BLaER1 (cell line): ENCODE data around the gene C7orf33.
A peak's percentile ranks its signal among the peaks of the same experiment; 100 is the strongest.

Experiments used
- H3K27ac ChIP-seq: shearing (Covaris generic); formaldehyde crosslinking; 2 replicates; pipeline ENCODE4 v1.8.1; 2022
- H3K27me3 ChIP-seq: shearing (Covaris generic); formaldehyde crosslinking; 2 replicates; pipeline ENCODE4 v1.8.1; 2022
- H3K36me3 ChIP-seq: shearing (Covaris generic); formaldehyde crosslinking; 2 replicates; pipeline ENCODE4 v1.8.1; 2022
- H3K4me1 ChIP-seq: shearing (Covaris generic); formaldehyde crosslinking; 2 replicates; pipeline ENCODE4 v1.8.1; 2022
- H3K4me2 ChIP-seq: shearing (Covaris generic); formaldehyde crosslinking; 2 replicates; pipeline ENCODE4 v1.8.1; 2022
- H3K4me3 ChIP-seq: shearing (Covaris generic); formaldehyde crosslinking; 2 replicates; pipeline ENCODE4 v1.8.1; 2022
- H3K9ac ChIP-seq: shearing (Covaris generic); formaldehyde crosslinking; 2 replicates; pipeline ENCODE4 v1.8.1; 2022
- H3K9me3 ChIP-seq: shearing (Covaris generic); formaldehyde crosslinking; 2 replicates; pipeline ENCODE4 v1.8.1; 2022
- H4K20me1 ChIP-seq: shearing (Covaris generic); formaldehyde crosslinking; 2 replicates; pipeline ENCODE4 v1.8.1; 2022
- Cebpa-rat ChIP-seq: shearing (Covaris generic); IDR thresholded peaks from 2 replicates; pipeline ENCODE4 v1.8.1; 2022

C7orf33 gene

GRCh38 chr7:148598351-148598750 lies 7.8 kb downstream of the C7orf33 start:
- no peak overlapping the region for H3K9ac ChIP-seq

DNA sequence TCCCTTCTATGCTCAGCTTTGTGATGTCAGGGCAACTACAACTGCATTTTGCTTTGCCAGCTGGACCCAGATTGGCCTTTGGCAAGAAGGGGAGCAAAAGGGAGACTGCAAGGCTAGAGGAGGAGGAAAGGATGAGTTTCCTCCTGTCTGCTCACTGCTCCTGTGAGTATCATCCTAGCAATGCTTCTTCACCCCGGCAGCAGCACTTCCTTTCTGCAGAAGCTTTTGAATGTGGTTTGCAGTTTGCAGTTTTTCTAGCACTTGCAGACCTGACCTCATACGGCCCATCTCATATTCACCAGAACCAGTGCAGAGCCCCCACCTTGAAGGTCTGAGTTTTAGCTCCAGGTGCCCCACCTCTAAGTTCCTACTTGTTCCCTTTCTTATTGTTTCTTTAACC lies 14.8 kb downstream of the C7orf33 start:
- TF ChIP-seq Cebpa-rat = no peak
- Histone ChIP-seq H3K27me3 (no peaks in the 10 kb centered on the region), H3K4me1 (no peaks in the 10 kb centered on the region), H3K4me2 (no peak overlapping the region), H3K9ac (no peak overlapping the region), H4K20me1 (no peaks in the 10 kb centered on the region), H3K36me3 (no peaks in the 10 kb centered on the region), H3K9me3 (no peaks in the 10 kb centered on the region), H3K27ac (no peak overlapping the region), H3K4me3 (no peak overlapping the region)

More at GRCh38 chr7:148598351-148598750, 7.8 kb downstream of the C7orf33 start:
- H4K20me1 ChIP-seq = no peaks in the 10 kb centered on the region
- no peaks in the 10 kb centered on the region for H3K36me3 ChIP-seq
- no peak overlapping the region for H3K4me2 ChIP-seq
- H3K9me3 ChIP-seq = peaks cover 32% of the 10 kb centered on the region
- H3K4me3 ChIP-seq = no peak overlapping the region
- no peaks in the 10 kb centered on the region for H3K4me1 ChIP-seq
- no peak for TF ChIP-seq Cebpa-rat
- H3K27me3 ChIP-seq = no peaks in the 10 kb centered on the region
- H3K27ac ChIP-seq = no peak overlapping the region

GRCh38 chr7:148607151-148607661 lies 16.6 kb downstream of the C7orf33 start:
- H3K9me3 ChIP-seq = no peaks in the 10 kb centered on the region
- H3K4me2 ChIP-seq = no peak overlapping the region
- no peaks in the 10 kb centered on the region for H3K36me3 ChIP-seq
- H3K4me3 ChIP-seq = no peak overlapping the region
- H3K9ac ChIP-seq = no peak overlapping the region
- no peak overlapping the region for H3K27ac ChIP-seq
- no peak for TF ChIP-seq Cebpa-rat
- H3K4me1 ChIP-seq = no peaks in the 10 kb centered on the region
- no peaks in the 10 kb centered on the region for H4K20me1 ChIP-seq
- no peaks in the 10 kb centered on the region for H3K27me3 ChIP-seq

GRCh38 chr7:148609045-148609725 lies 18.6 kb downstream of the C7orf33 start:
- no peak overlapping the region for H3K4me3 ChIP-seq
- no peak overlapping the region for H3K4me2 ChIP-seq
- no peak for TF ChIP-seq Cebpa-rat
- no peaks in the 10 kb centered on the region for H4K20me1 ChIP-seq
- H3K27me3 ChIP-seq = no peaks in the 10 kb centered on the region
- no peaks in the 10 kb centered on the region for H3K36me3 ChIP-seq
- no peak overlapping the region for H3K9ac ChIP-seq
- no peaks in the 10 kb centered on the region for H3K4me1 ChIP-seq
- no peaks in the 10 kb centered on the region for H3K9me3 ChIP-seq
- H3K27ac ChIP-seq = no peak overlapping the region

GRCh38 chr7:148611692-148612091 lies 21.1 kb downstream of the C7orf33 start:
- Histone ChIP-seq H3K4me2 (no peak overlapping the region), H3K27me3 (no peaks in the 10 kb centered on the region), H3K4me1 (no peaks in the 10 kb centered on the region), H3K9me3 (peaks cover 7% of the 10 kb centered on the region), H3K4me3 (no peak overlapping the region), H3K27ac (no peak overlapping the region), H3K9ac (no peak overlapping the region), H3K36me3 (no peaks in the 10 kb centered on the region), H4K20me1 (no peaks in the 10 kb centered on the region)
- TF ChIP-seq Cebpa-rat = no peak

- no peaks in the 10 kb centered on the region for H3K4me1 ChIP-seq
- TF ChIP-seq Cebpa-rat = no peak
- H3K9me3 ChIP-seq = peaks cover 31% of the 10 kb centered on the region
- H3K9ac ChIP-seq = no peak overlapping the region
- no peak overlapping the region for H3K4me2 ChIP-seq
- no peaks in the 10 kb centered on the region for H3K36me3 ChIP-seq
- no peaks in the 10 kb centered on the region for H4K20me1 ChIP-seq
- H3K27ac ChIP-seq = no peak overlapping the region
- H3K27me3 ChIP-seq = no peaks in the 10 kb centered on the region
- H3K4me3 ChIP-seq = no peak overlapping the region
Measured at GRCh38 chr7:148615085-148615730, 24.6 kb downstream of the C7orf33 start.

GRCh38 chr7:148620749-148621359 lies 30.3 kb downstream of the C7orf33 start:
- Histone ChIP-seq H3K4me2 (no peak overlapping the region), H3K36me3 (no peaks in the 10 kb centered on the region), H4K20me1 (no peaks in the 10 kb centered on the region), H3K9me3 (peaks cover 31% of the 10 kb centered on the region), H3K27me3 (no peaks in the 10 kb centered on the region), H3K9ac (no peak overlapping the region), H3K27ac (no peak overlapping the region), H3K4me1 (peaks cover 29% of the 10 kb centered on the region), H3K4me3 (no peak overlapping the region)
- no peak for TF ChIP-seq Cebpa-rat

DNA sequence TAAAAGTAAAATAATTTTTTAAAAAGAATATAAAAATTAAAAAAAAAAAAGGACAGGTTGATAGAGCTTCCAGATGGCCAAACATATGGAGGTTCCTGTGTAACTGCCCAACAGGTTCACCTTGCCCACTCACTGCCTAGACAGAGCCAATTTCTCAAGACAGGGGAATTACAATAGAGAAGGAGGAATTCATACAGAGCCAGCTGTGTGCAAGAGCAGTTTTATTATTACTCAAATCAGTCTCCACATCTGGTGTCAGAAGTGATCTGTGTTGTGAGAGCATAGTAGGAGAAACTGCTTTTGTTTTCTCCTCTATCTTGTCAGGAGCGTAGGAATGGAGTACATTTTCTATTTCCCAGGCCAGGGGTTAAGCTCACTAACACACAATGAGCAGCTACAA lies 31.0 kb downstream of the C7orf33 start:
- H3K4me3 ChIP-seq = no peak overlapping the region
- H3K27ac ChIP-seq = no peak overlapping the region
- no peaks in the 10 kb centered on the region for H3K27me3 ChIP-seq
- no peaks in the 10 kb centered on the region for H3K36me3 ChIP-seq
- no peak overlapping the region for H3K9ac ChIP-seq
- TF ChIP-seq Cebpa-rat = no peak
- no peak overlapping the region for H3K4me2 ChIP-seq
- H4K20me1 ChIP-seq = no peaks in the 10 kb centered on the region
- peaks cover 29% of the 10 kb centered on the region for H3K4me1 ChIP-seq
- peaks cover 26% of the 10 kb centered on the region for H3K9me3 ChIP-seq

GRCh38 chr7:148622887-148623585 lies 32.5 kb downstream of the C7orf33 start:
- no peak for TF ChIP-seq Cebpa-rat
- Histone ChIP-seq H3K9ac (no peak overlapping the region), H3K4me3 (no peak overlapping the region), H3K4me2 (peak overlapping the region; percentile 64), H3K27ac (no peak overlapping the region), H3K27me3 (no peaks in the 10 kb centered on the region), H3K36me3 (no peaks in the 10 kb centered on the region), H3K4me1 (peaks cover 31% of the 10 kb centered on the region), H3K9me3 (peaks cover 11% of the 10 kb centered on the region), H4K20me1 (no peaks in the 10 kb centered on the region)
